ENCODE results near the gene RHBDL1.

The RHBDL1 gene

GRCh38 chr16:680967-681745 lies 5.7 kb downstream of the RHBDL1 start:
- Histone ChIP-seq H3K4me3 (ENCODE audit: low read length) (peak overlapping the region; percentile 98), H3K9me3 (ENCODE audit: control insufficient read depth, insufficient read depth, low read length) (no peaks in the 10 kb centered on the region), H3K27me3 (ENCODE audit: control insufficient read depth, low read length) (no peaks in the 10 kb centered on the region), H3K36me3 (ENCODE audit: control insufficient read depth, low read length) (peaks cover 45% of the 10 kb centered on the region), H3K4me2 (ENCODE audit: low read length) (peak overlapping the region; percentile 97), H3K9me2 (replicated peaks; ENCODE audit: control insufficient read depth, low read length) (no peaks in the 10 kb centered on the region), H3K27ac (ENCODE audit: low read depth, low read length) (peak overlapping the region; percentile 60), H3K79me2 (ENCODE audit: control insufficient read depth, low read length) (peaks cover 36% of the 10 kb centered on the region), H3K4me1 (ENCODE audit: control insufficient read depth, low read length) (peaks cover 45% of the 10 kb centered on the region), H4K20me1 (ENCODE audit: control insufficient read depth, insufficient read depth, low read depth, low read length) (peaks cover 19% of the 10 kb centered on the region), H3F3A (ENCODE audit: control insufficient read depth, insufficient read depth) (no peaks in the 10 kb centered on the region; the same call in 1 of the 2 replicates)
- no peak for TF ChIP-seq EZH2phosphoT487 (IDR thresholded peaks at IDR 0.05; ENCODE audit: borderline replicate concordance, low read length)
- TF ChIP-seq CTCF (IDR thresholded peaks at IDR 0.05; ENCODE audit: low read depth, low read length, poor library complexity, severe bottlenecking), result peak; percentile 40

DNA sequence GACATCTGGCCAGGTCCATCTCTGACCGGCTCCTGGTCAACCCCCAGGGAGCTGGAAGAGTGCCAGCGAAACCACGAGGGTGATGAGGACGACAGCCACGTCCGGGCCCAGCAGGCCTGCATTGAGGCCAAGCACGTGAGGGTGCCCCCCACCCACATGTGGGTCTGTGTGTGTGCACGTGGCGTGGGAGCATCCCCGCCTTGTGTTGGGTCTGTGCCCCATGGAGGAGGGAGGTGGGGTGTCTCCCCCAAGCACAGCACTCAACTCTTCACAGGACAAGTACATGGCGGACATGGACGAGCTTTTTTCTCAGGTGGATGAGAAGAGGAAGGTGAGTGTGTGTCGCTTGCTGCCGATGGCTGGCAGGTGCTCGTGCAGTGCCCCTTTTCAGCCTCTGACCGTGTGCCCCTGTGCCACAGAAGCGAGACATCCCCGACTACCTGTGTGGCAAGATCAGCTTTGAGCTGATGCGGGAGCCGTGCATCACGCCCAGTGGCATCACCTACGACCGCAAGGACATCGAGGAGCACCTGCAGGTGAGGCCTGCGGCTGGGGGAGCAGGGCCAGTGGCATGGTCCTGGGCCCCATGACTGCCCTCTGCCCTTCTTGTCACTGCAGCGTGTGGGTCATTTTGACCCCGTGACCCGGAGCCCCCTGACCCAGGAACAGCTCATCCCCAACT lies 6.4 kb downstream of the RHBDL1 start:
- H4K20me1 ChIP-seq (ENCODE audit: control insufficient read depth, insufficient read depth, low read depth, low read length), result peaks cover 19% of the 10 kb centered on the region
- H3K9me2 ChIP-seq (replicated peaks; ENCODE audit: control insufficient read depth, low read length), result no peaks in the 10 kb centered on the region
- H3K4me2 ChIP-seq (ENCODE audit: low read length), result peak overlapping the region; percentile 97
- peaks cover 52% of the 10 kb centered on the region for H3K36me3 ChIP-seq (ENCODE audit: control insufficient read depth, low read length)
- peaks cover 36% of the 10 kb centered on the region for H3K79me2 ChIP-seq (ENCODE audit: control insufficient read depth, low read length)
- no peak overlapping the region for H3K27ac ChIP-seq (ENCODE audit: low read depth, low read length)
- peaks cover 45% of the 10 kb centered on the region for H3K4me1 ChIP-seq (ENCODE audit: control insufficient read depth, low read length)
- TF ChIP-seq EZH2phosphoT487 (IDR thresholded peaks at IDR 0.05; ENCODE audit: borderline replicate concordance, low read length) (no peak), CTCF (IDR thresholded peaks at IDR 0.05; ENCODE audit: low read depth, low read length, poor library complexity, severe bottlenecking) (no peak)
- H3K4me3 ChIP-seq (ENCODE audit: low read length), result peak overlapping the region; percentile 98
- H3F3A ChIP-seq (ENCODE audit: control insufficient read depth, insufficient read depth), result no peaks in the 10 kb centered on the region; the same call in 1 of the 2 replicates
- no peaks in the 10 kb centered on the region for H3K27me3 ChIP-seq (ENCODE audit: control insufficient read depth, low read length)
- no peaks in the 10 kb centered on the region for H3K9me3 ChIP-seq (ENCODE audit: control insufficient read depth, insufficient read depth, low read length)

DNA sequence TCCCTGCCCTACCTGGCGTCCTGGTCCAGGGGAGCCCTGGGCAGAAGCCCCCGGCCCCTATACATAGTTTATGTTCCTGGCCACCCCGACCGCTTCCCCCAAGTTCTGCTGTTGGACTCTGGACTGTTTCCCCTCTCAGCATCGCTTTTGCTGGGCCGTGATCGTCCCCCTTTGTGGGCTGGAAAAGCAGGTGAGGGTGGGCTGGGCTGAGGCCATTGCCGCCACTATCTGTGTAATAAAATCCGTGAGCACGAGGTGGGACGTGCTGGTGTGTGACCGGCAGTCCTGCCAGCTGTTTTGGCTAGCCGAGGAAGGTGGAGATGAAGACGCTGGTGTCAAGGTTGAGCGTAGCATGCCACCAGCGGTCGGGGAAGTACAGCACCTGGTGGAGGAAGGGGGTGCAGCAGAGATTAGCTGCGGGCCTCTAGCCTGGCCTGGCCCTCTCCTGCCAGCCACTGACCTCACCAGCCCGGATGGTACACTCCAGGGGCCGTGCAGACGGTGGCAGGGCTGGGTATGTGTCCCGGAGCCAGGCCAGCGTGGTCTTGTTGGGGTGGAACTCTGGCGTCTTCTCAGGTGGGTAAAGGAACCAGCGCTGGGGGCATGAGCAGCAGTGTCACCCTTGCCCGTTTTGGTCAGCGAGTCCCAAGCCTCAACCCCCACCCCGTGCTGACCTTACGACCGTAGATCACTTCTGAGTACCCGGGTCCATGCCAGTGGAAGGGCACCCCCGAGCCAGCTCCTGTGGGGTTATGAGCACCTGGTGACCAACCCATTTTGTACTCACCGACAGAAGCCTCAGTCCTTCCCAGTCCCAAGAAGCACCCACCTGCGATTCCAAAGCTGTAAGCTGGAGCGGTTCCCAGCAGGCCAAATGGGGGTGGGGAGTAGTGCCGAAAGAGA lies 7.3 kb downstream of the RHBDL1 start:
- H3K4me3 ChIP-seq (ENCODE audit: low read length), result peak overlapping the region; percentile 93

More for the DNA sequence above, 7.3 kb downstream of the RHBDL1 start:
- Histone ChIP-seq H3K9me2 (replicated peaks; ENCODE audit: control insufficient read depth, low read length) (no peaks in the 10 kb centered on the region), H3K79me2 (ENCODE audit: control insufficient read depth, low read length) (peaks cover 36% of the 10 kb centered on the region), H3K27ac (ENCODE audit: low read depth, low read length) (no peak overlapping the region), H3F3A (ENCODE audit: control insufficient read depth, insufficient read depth) (no peaks in the 10 kb centered on the region; the same call in 1 of the 2 replicates), H3K36me3 (ENCODE audit: control insufficient read depth, low read length) (peaks cover 57% of the 10 kb centered on the region), H4K20me1 (ENCODE audit: control insufficient read depth, insufficient read depth, low read depth, low read length) (peaks cover 19% of the 10 kb centered on the region), H3K4me2 (ENCODE audit: low read length) (peak overlapping the region; percentile 97), H3K4me1 (ENCODE audit: control insufficient read depth, low read length) (peaks cover 45% of the 10 kb centered on the region), H3K9me3 (ENCODE audit: control insufficient read depth, insufficient read depth, low read length) (no peaks in the 10 kb centered on the region), H3K27me3 (ENCODE audit: control insufficient read depth, low read length) (no peaks in the 10 kb centered on the region)
- TF ChIP-seq EZH2phosphoT487 (IDR thresholded peaks at IDR 0.05; ENCODE audit: borderline replicate concordance, low read length) (no peak), CTCF (IDR thresholded peaks at IDR 0.05; ENCODE audit: low read depth, low read length, poor library complexity, severe bottlenecking) (no peak)
